ENCODE data around the gene GDPD5. TPM values are rescaled to one million over a fixed set of nuclear protein-coding genes. Genes with fewer than 3 reads are reported as not detected.

GDPD5 gene
- total and polyA plus RNA-seq, 2 donors (not counting 1 experiment from before 2014, with no cell fraction given), result 59.1 to 102 TPM

- peak within 1 kb of the TSS; percentile 74 for H2AFZ ChIP-seq (ENCODE audit: insufficient read depth, low read depth, low read length, poor library complexity, severe bottlenecking)
- peak within 1 kb of the TSS; percentile 88 for H3K4me3 Mint-ChIP-seq
- no peaks in the 10 kb centered on the region for H3K9me3 Mint-ChIP-seq (ENCODE audit: insufficient read depth)
- peak within 1 kb of the TSS; percentile 85 to 87 for H3K27ac ChIP-seq (ENCODE audit: low read length in 2 of 2)
- ATAC-seq (ENCODE audit: low read depth) (peak; percentile 94), DNase-seq (peak; percentile 94)
- peaks cover 15 to 41% of the 10 kb centered on the region in 2 experiments for H3K36me3 ChIP-seq (replicated peaks in 1 of 2; ENCODE audit: control extremely low read depth in 1 of 2, control insufficient read depth in 1 of 2, extremely low read depth in 1 of 2, insufficient read depth in 2 of 2, low read length in 1 of 2)
- no peaks in the 10 kb centered on the region for H3K27me3 ChIP-seq (replicated peaks in 1 of 4; ENCODE audit: control extremely low read depth in 1 of 4, control insufficient read depth in 3 of 4, insufficient read depth in 4 of 4, low read length in 3 of 4)
- CTCF ChIA-PET, result interaction anchor here (1.1 to 2.1 kb wide), 7 partner anchors 9 to 135 kb away, joined by 3 to 7 read pairs (median 4); partner anchors contain the start of gene GDPD5
- peaks cover 20% of the 10 kb centered on the region for H3K79me2 ChIP-seq (ENCODE audit: control insufficient read depth, insufficient read depth, low read length)
- H3K4me1 Mint-ChIP-seq, result peaks cover 41% of the 10 kb centered on the region
- peaks cover 20 to 29% of the 10 kb centered on the region in 2 donors for H3K4me1 ChIP-seq (ENCODE audit: control insufficient read depth in 2 of 2, insufficient read depth in 2 of 2, low read length in 2 of 2)
- peaks cover 45% of the 10 kb centered on the region for H4K20me1 ChIP-seq (ENCODE audit: control insufficient read depth, insufficient read depth, low read length, poor library complexity, severe bottlenecking)
- peak within 1 kb of the TSS; percentile 79 for H3K9ac ChIP-seq (ENCODE audit: low read length)
- no peaks in the 10 kb centered on the region for H3K9me3 ChIP-seq (ENCODE audit: control extremely low read depth in 1 of 3, control insufficient read depth in 2 of 3, insufficient read depth in 1 of 3, low read length in 2 of 3)
- H3K27ac Mint-ChIP-seq, result peak within 1 kb of the TSS; percentile 95
- POLR2A ChIA-PET, result interaction anchor here (0.6 to 1.3 kb wide), 2 partner anchors 11 to 105 kb away, joined by 3 to 4 read pairs; no protein-coding TSS in a partner anchor
- H3K4me2 ChIP-seq (replicated peaks; ENCODE audit: low read depth, low read length, poor library complexity, severe bottlenecking), result peak within 1 kb of the TSS; percentile 74
- WGBS (ENCODE audit: insufficient coverage), result under 1% methylated on average over 48 of the region's 55 CpGs
- intact Hi-C loops (cut with micrococcal nuclease), result loop anchor here (1.0 to 10.0 kb wide), 4 partner anchors 11 to 835 kb away; no protein-coding TSS in a partner anchor
- peak within 1 kb of the TSS; percentile 71 to 96 (median 76) for H3K4me3 ChIP-seq (ENCODE audit: control extremely low read depth in 1 of 5, extremely low read depth in 1 of 5, insufficient read depth in 1 of 5, low read depth in 2 of 5, low read length in 4 of 5)
- H3K27me3 Mint-ChIP-seq, result peaks cover 7% of the 10 kb centered on the region
- no peak for TF ChIP-seq EZH2 (IDR thresholded peaks at IDR 0.05; ENCODE audit: borderline replicate concordance, insufficient read depth, low read depth, low read length, poor library complexity, severe bottlenecking)
- TF ChIP-seq, protein P1, sequence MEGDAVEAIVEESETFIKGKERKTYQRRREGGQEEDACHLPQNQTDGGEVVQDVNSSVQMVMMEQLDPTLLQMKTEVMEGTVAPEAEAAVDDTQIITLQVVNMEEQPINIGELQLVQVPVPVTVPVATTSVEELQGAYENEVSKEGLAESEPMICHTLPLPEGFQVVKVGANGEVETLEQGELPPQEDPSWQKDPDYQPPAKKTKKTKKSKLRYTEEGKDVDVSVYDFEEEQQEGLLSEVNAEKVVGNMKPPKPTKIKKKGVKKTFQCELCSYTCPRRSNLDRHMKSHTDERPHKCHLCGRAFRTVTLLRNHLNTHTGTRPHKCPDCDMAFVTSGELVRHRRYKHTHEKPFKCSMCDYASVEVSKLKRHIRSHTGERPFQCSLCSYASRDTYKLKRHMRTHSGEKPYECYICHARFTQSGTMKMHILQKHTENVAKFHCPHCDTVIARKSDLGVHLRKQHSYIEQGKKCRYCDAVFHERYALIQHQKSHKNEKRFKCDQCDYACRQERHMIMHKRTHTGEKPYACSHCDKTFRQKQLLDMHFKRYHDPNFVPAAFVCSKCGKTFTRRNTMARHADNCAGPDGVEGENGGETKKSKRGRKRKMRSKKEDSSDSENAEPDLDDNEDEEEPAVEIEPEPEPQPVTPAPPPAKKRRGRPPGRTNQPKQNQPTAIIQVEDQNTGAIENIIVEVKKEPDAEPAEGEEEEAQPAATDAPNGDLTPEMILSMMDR (IDR thresholded peaks at IDR 0.05), result peak; percentile 29
Observed at GRCh38 chr11:75399344-75400145, 126.2 kb downstream of the GDPD5 start, which contains the start of gene RPS3. Gene RPS3, plus strand, starts transcription at chr11:75399518. Its CDS starts 30 bp downstream, at chr11:75399548.
